Measurements from ENCODE around the gene CD14. TPM values are rescaled to one million over a fixed set of nuclear protein-coding genes. Genes with fewer than 3 reads are reported as not detected.
"Not testable (repeated sequence)": the region's sequence is repeated elsewhere in the genome, so short reads cannot be mapped to it uniquely, and the experiment has no call there.

Gene CD14
- total RNA-seq (ENCODE audit: insufficient read depth, low replicate concordance) = 66.7 TPM

DNA sequence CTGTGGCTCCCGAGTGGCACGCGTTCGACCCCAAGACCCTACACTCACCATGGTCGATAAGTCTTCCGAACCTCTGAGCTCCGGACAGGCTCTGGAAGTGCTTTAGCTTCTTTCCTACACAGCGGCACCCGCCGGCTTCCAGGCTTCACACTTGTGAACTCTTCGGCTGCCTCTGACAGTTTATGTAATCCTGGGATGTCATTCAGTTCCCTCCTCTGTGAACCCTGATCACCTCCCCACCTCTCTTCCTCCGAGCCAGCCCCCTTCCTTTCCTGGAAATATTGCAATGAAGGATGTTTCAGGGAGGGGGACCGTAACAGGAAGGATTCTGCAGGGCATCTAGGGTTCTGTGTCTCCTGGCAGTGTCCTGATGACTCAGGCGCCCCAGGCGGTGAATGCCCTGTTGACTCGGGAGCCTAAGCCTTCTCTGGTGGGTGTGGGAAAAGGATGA is at the start of gene CD14:
Gene CD14, minus strand, starts transcription at position 155 of the 451 bp plus-strand sequence. Its CDS starts 104 bp downstream, at position 51.
- DNase-seq (ENCODE audit: low spot score) = peak; percentile 22

DNA sequence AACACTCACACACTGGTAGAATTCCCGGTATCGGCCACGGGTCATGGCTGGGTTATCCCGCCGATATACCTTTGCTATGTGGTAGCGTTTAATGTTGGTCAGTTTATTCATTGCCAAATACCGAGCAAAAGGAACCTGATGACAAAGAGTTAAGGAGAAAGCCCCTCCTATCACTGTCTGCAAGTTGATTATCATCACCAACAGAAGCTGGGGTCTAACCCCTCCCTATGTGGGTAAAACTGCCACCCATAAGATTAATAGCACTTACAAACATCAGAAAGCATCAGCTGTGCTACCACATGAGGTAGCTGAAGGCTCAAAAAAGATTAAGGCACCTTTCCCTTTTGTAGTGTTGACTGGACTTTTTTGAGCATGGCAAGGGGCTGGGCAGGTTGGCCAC is 46.0 kb upstream of the CD14 start:
- no peak for DNase-seq (ENCODE audit: low spot score)

DNA sequence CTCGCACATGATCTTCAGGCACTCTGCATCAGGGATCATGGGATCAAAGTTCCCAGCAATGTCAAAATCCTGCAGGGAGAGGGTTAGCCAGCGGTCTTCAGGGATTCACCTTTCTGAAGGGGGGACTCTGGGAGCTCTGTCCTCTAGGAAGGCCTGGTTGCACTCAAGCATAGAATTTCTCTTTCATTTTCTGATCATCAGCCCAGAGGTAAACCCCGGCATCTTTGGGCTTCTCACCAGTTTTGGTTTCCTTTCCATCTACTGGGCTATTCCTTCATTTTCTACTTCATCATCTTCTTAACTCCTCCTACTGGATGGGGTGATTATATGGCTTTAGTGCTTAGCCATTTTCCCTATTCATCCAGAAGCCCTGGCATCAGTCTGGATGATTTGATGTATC is 45.0 kb upstream of the CD14 start:
- DNase-seq (ENCODE audit: low spot score) = no peak

DNA sequence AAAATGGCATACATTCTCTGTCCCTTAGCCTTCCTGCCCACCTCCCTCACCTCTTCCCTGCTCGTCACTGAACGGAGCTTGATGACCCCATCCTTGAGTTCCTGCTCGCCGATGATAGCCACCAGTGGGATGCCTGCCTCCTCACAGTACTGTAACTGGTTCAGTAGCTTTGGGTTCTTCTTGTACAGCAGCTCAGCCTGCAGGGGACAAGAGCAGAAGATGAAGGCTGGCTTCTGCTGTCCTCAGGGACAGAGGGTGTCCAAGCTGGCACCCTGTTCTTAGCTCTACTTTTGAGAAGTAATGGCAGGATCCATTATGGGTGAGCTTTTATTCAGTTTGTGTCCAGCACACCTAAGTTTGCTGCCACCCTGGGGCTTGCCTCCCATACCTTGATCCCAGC is 41.7 kb upstream of the CD14 start:
- no peak for DNase-seq (ENCODE audit: low spot score)

DNA sequence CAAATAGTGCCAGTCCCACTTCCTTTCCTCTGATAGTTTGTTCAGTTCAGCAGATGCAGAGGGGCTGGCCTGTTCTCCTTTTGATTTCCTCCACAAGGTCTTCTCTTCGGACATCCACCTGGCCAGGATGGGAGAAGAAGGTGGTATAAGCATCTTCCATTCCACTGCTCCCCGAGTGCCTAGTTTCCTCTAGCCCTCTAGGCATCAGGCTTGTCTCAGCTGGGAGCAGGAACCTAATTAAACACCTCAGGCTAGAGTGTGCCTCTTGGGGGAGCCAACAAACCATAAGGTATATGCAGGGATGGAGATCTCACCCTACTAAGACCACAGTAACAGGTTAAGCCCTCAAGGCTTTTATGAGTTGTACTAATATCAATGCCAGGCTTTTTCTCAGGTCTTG is 41.2 kb upstream of the CD14 start:
- DNase-seq (ENCODE audit: low spot score) = no peak

DNA sequence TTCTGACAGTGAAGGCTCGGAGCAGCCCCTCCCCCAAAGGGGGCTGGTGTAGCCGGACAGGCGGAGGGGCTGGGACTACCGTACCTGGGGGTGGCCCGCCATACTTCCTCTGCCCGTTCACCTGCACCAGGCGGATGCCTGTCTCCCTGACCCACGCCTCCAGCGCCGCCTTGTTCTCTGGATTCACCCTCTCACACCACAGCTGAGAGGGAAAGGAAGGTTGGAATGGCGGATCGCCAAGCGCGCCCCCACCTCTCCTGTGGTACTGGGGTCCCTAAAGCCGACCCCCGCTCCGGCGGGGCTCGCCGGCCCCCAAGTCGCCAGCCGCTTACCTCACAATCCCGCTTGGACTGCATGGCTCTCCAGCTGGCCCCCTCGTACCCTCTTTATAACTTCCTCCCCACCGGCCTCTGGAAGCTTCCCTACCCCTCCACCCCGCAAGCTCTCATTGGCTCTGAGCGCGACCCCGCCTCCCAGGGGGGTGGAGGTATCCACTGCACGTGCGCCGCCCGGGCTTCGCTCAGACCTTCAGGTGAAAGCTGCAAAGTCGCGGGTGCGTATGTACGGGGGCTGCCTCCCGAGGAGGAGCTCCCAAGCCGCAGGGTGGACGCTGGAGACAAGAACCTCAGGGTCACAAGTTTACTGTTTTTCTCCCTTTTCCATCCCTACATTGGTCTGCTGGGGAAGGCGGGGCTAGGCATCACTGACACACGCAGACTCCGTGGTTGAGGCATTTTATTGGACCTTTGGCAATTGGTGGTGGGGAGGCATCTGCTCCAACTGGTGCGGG is 40.4 kb upstream of the CD14 start, which contains the start of gene DND1:
Gene DND1, minus strand, starts transcription at position 390 of the 790 bp plus-strand sequence. Its CDS starts 34 bp downstream, at position 356.
- no peak for DNase-seq (ENCODE audit: low spot score)

DNA sequence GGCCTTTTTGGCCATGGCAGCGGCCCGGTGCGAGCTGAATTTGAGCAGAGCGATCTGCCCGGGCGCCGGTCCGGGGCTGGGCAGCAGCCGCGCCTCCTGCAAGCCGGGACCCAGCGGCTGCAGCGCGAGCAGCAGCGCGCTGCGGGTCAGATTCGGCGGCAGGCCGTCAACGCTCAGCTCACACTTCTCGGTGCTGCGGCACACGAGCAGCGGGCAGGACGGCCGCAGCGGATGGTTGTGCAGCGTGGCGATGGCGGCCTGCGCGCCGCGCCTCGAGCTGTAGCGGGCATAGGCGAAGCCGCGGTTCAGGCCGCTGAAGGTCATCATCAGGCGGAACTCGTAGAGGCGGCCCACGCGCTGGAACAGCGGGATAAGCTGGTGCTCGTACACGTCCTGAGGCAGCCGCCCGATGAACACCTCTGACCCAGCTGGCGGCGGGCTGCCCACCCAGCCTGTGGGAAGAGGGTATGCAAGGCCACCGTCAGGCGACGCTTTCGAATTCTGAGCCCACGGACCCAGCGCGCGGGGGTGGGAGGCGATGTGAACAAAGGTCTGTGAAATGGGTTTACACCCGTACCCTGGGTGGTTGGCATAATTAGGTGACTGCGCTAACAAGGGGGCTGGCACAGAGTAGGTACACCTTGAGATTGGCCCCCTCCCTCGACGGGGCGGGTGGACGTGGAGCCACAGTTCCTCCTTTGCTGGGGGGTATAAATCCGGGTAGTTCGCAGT is 39.6 kb upstream of the CD14 start:
- DNase-seq (ENCODE audit: low spot score) = peak; percentile 7

DNA sequence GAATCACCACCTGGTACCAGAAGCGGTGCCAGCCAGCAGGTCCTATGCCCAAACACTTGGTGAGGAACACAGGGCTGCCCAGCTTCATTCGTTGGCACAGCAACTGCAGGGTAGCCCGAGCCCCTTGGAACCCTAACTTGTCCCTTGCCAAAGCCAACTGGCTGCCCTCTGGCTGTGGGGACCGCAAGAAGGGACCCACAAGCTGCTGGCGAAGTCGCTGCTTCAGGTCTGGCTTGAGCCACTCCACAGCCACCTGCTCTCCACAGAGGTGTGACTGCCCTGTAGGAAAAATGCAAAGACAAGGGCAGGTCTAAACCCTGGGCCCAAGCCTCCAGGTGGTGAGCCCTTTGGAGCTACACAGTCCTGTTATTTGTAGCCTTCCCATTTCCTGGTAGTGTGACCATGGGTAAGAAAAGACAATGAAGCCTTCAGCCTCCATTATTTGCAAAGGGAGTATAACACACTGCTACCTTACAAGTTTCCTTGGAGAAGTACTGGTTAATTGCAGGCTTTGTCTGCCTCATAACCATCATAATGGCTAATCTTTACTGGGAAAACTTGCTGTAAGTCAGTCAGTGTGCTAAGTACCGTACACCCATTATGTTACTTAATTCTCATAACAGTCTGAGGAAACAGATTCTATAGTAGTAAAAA is 38.6 kb upstream of the CD14 start:
- no peak for DNase-seq (ENCODE audit: low spot score)

DNA sequence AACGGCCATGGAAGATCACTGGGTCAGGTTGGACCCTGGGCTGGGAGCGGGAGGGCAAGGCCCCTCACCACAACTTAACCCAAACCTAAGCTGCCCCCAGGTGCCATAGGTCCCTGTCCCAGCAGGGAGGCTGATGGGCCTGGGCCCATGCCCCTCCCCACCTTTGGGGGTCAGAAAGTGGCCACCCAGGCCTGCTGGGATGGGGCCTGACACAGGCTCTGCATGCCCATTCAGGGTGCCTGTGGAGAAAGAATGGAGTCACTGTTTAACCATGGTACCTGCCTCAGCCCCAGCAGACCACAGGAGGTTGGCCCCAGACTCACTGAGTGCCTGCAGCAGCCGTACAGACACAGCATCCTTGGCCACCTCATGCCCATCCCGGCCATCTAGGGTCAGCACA is 38.1 kb upstream of the CD14 start:
- DNase-seq (ENCODE audit: low spot score) = not testable (repeated sequence)

DNA sequence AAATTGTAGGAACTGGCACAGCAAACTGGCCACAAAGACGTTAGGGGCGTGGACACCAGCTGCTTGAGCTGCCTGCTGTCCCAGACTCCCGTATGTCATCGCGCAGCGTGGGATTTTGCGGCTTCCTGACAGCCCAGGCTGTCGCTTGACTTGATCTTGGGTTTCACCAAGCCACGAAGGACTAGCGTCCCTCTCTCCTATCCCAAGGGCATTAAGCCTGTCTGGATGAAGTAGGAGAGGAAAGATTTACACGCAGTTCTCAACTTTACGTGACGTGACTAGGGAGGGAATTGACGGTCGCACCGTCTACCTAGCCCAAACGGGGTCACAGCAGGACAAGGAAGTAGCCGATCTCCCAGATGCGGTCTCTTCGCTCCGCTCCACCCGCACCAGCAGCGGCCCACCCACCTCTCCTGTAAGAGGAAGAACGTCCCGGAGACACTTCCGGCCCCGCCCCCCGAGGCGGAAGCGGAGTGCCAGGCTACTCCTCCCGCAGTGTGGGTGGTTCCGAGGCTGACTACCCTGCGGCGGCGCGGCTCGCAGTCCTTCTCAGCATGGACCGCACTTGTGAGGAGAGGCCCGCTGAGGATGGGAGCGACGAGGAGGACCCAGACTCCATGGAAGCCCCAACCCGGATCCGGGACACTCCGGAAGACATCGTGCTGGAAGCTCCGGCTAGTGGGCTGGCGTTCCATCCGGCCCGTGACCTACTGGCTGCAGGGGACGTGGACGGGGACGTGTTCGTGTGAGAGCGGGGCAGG is 31.6 kb upstream of the CD14 start, which contains the start of gene WDR55:
Gene WDR55, plus strand, starts transcription at position 546 of the 761 bp plus-strand sequence. Its CDS starts 9 bp downstream, at position 555.
- DNase-seq (ENCODE audit: low spot score) = peak; percentile 97

DNA sequence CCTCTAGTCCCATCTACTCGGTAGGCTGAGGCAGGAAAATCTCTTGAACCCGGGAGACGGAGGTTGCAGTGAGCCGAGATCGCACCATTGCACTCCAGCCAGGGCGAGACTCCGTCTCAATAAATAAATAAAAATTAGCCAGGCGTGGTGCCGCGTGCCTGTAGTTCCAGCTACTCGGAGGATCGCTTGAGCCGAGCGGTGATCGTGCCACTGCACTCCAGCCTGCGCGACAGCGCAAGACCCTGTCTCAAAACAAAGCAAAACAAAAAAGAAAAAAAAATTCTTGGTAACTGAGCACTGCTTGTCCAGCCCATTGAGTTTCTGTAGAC is 31.0 kb upstream of the CD14 start:
- no peak for DNase-seq (ENCODE audit: low spot score)

DNA sequence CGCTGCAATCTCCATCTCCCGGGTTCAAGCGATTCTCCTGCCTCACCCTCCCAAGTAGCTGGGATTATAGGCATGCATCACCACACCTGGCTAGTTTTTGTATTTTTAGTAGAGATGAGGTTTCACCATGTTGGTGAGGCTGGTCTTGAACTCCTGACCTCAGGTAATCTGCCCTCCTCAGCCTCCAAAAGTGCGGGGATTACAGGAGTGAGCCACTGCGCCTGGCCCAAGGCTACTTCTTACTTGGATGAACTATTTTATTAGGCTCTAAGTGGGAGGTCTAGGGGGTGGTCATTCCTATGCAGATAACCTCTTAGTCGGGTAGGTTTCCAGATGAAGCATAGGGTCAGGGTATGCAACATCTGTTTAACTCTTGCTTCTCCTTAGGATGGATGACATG is 27.4 kb upstream of the CD14 start:
- DNase-seq (ENCODE audit: low spot score) = not testable (repeated sequence)

DNA sequence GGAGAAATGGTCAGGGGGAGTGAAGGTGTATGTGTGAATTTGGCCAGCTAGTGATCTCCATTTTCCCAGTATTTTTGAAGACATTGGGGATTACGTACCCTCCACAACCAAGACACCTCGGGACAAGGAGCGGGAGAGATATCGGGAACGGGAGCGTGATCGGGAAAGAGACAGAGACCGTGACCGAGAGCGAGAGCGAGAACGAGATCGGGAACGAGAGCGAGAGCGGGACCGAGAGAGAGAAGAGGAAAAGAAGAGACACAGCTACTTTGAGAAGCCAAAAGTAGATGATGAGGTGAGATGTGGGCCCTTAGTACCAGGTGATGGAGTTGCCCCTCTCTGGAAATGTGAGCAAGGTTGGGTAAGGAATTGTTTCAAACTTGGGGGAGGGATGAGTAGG is 25.9 kb upstream of the CD14 start:
- DNase-seq (ENCODE audit: low spot score) = no peak

DNA sequence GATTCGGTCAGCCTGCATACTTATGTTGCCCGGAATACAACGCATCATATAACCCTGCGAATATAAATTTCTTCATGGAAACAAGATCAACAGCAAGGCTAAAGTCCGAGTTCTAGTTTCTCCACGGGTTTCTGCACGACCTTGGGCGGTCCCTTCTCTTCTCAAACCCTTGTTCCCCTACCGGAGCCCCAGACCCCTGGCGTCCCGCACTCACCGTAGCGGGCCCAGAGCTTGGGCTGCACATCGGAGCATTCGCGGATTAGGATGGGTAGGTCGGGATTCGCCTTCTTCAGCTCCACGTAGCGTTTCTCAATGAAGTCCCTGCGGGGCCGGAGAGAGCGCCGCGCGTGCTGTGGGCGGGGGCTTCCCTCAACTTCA is 14.1 kb upstream of the CD14 start:
- DNase-seq (ENCODE audit: low spot score) = no peak

DNA sequence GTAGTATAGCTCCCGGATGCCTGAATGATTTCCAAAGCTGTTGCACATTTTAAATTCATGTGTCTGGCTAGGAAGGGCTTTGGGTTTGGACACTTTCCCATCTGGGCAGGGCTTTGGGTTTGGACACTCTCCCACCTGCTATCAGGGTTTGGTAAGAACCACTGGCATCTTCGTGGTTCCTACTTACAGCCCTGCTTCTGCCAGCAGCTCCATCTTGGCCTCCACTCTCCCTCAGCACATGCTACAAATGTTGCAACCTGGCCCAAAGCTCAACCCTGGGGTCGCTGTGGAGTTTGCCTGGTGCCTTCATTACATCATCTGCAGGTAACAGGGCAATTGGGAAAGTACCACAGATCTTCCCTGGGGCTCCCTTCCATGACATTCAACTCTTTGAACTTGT is 9.7 kb upstream of the CD14 start:
- DNase-seq (ENCODE audit: low spot score) = no peak

DNA sequence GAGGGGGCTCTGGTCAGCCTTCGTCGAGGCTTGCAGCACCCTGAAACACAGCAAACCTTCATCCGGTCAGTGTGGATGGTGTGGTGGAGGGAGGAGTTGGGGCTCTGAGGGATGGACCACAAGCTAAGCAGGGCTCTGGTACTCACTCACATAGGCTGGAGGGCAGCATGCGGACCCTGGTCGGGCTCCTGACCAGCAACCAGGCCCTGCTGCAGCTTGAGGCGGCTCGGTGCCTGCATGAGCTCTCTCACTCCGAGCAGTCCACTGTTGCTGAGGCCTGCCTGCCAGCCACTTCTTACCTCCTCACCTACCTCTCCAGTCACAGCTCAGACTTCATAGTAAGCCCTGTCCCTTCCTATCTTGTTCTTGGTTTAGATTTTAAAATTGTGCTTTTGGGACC is 8.7 kb upstream of the CD14 start:
- no peak for DNase-seq (ENCODE audit: low spot score)

DNA sequence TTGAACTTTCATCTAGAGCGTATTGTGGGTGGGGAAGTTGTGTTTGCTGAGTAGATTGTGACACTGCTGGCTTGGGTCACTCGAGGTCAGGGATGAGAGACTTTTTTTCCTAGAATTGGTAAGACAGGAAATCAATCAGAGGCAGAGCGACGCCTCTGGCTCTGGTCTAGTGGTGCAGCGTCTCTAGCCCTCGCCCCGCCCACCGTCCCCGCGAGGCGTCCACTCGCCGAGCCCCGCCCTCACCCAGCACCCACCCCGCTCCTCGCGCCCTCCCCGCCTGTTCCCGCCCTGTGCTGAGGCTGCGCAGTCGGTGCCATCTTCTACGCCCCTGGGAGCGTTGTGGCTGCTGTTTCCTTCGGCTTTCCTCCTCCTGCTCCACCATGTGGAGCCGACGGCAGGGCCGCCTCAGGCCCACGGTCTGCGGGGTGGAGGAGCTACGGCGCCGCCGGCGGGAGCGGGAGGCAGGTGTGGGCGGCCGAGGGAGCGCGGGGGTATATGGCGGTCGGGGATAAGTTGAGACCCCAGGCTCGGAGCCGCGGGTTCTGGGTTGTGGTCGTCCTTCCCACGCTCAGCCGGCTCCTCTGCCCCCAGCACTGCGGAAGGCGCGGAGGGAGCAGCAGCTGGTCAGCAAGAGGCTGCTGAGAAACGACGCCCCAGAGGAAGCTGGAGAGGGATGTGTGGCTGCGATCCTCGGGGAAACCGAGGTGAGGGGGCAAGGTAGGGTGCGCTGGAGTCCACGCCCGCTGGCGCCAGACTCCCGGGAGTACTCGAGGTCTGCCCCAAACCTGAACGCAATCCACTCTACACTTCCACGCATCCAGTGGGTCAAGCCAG is 6.4 kb upstream of the CD14 start, which contains the start of gene TMCO6:
Gene TMCO6, plus strand, starts transcription at position 304 of the 834 bp plus-strand sequence. Its CDS starts 77 bp downstream, at position 381.
- DNase-seq (ENCODE audit: low spot score) = peak; percentile 96

DNA sequence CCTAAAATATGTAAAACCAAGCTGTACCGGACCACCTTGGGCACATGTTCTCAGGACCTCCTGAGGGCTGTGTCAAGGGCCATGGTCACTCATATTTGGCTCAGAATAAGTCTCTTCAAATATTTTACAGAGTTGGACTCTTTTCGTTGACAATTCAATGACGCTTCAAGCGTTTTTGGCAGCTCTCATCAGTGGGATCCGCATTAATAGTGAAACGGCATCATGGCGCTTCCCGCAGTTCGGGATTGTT is 5.8 kb upstream of the CD14 start:
- not testable (repeated sequence) for DNase-seq (ENCODE audit: low spot score)

DNA sequence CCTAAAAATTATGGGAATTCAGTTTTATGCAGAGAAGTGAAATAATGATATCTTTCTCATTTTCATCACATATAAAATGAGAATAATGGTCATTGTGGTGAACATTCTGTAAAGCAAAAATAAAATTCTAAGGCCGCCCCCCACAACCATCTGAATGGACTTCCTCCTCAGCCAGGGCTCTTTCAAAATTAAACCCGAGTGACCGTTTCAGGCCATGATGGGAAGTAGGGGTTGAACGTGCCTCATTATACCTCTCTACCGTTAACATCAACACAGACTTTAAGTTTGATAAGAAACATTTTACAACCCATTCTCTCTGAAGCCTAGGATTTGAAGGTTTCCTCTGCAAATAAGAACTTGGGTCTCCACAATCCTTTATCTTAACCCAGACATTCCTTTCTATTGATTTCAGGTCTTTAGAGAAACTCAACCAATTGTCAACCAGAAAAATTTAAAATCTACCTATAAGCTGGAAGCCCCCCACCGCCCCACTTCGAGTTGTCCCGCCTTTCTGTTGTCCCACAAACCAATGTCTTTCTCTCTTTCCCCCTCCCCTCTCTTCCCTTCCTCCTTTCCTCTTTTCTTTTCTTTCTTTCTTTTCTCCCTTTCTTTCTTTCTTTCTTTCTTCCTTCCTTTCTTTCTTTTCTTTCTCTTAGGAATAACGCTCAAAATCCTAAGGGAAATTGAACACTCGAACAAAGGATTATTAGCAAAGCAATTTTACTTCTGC is 4.6 kb upstream of the CD14 start:
- DNase-seq (ENCODE audit: low spot score) = no peak
